Loucy (cell line): ENCODE data around the gene ANKRD13A.

Experiments
- H2AFZ ChIP-seq: fragments of 200-600 bp; sonication (generic); 2 replicates; pipeline ENCODE4 v1.6.0; 2016; ENCODE audit warnings: antibody characterized with exemption, mild to moderate bottlenecking, low read length, moderate library complexity
- H3F3A ChIP-seq: fragments of 200-600 bp; 2 replicates; pipeline ENCODE4 v1.6.0; 2016; ENCODE audit warnings: antibody characterized with exemption, low read depth, mild to moderate bottlenecking
- H3K27me3 ChIP-seq: fragments of 200-600 bp; sonication (generic); 2 replicates; pipeline ENCODE4 v1.6.1; 2014; ENCODE audit warnings: low read length, mild to moderate bottlenecking; ENCODE audit not compliant: insufficient read depth, poor library complexity, severe bottlenecking
- H3K36me3 ChIP-seq: fragments of 200-600 bp; sonication (generic); 2 replicates; pipeline ENCODE4 v1.6.1; 2016; ENCODE audit warnings: low read length; ENCODE audit not compliant: insufficient read depth
- H3K4me1 ChIP-seq: fragments of 200-600 bp; sonication (generic); 2 replicates; pipeline ENCODE4 v1.5.1; 2014; ENCODE audit warnings: low read length, mild to moderate bottlenecking; ENCODE audit not compliant: insufficient read depth, poor library complexity, severe bottlenecking
- H3K4me2 ChIP-seq: fragments of 200-600 bp; sonication (generic); 2 replicates; pipeline ENCODE4 v1.6.0; 2014; ENCODE audit warnings: antibody characterized with exemption, low read length, low read depth, mild to moderate bottlenecking; ENCODE audit not compliant: poor library complexity, severe bottlenecking
- H3K4me3 ChIP-seq: fragments of 200-600 bp; sonication (generic); 2 replicates; pipeline ENCODE4 v1.5.1; 2014; ENCODE audit warnings: low read length, mild to moderate bottlenecking, mixed read lengths; ENCODE audit not compliant: poor library complexity, severe bottlenecking
- H3K79me2 ChIP-seq: fragments of 200-600 bp; sonication (generic); 2 replicates; pipeline ENCODE4 v1.6.1; 2014; ENCODE audit warnings: low read length; ENCODE audit not compliant: insufficient read depth
- H3K9ac ChIP-seq: fragments of 200-600 bp; sonication (generic); 2 replicates; pipeline ENCODE4 v1.6.0; 2014; ENCODE audit warnings: mild to moderate bottlenecking, low read depth, low read length, moderate library complexity; ENCODE audit not compliant: poor library complexity, severe bottlenecking
- H3K9me2 ChIP-seq: fragments of 200-600 bp; sonication (generic); replicated peaks from 2 replicates; pipeline ENCODE4 v1.6.1; 2016; ENCODE audit warnings: low read depth, low read length, mixed read lengths
- H3K9me3 ChIP-seq: fragments of 200-600 bp; sonication (generic); 2 replicates; pipeline ENCODE4 v1.6.1; 2014; ENCODE audit warnings: mild to moderate bottlenecking, antibody characterized with exemption, low read length, low read depth; ENCODE audit not compliant: insufficient read depth
- H4K20me1 ChIP-seq: fragments of 200-600 bp; sonication (generic); 2 replicates; pipeline ENCODE4 v1.6.0; 2014; ENCODE audit warnings: antibody characterized with exemption, low read length, mild to moderate bottlenecking; ENCODE audit not compliant: insufficient read depth, poor library complexity, severe bottlenecking
- EZH2phosphoT487 ChIP-seq: fragments of 200-600 bp; IDR thresholded peaks from 2 replicates; pipeline ENCODE4 v1.6.1; 2018; ENCODE audit warnings: antibody characterized with exemption, mild to moderate bottlenecking, moderate library complexity, borderline replicate concordance
- TF ChIP-seq, protein P1 (sequence below): fragments of 200-600 bp; sonication (generic); conservative IDR thresholded peaks from 2 replicates; pipeline ENCODE4 v1.5.1; 2014; ENCODE audit warnings: mild to moderate bottlenecking, antibody characterized with exemption, low read length

Gene ANKRD13A

DNA sequence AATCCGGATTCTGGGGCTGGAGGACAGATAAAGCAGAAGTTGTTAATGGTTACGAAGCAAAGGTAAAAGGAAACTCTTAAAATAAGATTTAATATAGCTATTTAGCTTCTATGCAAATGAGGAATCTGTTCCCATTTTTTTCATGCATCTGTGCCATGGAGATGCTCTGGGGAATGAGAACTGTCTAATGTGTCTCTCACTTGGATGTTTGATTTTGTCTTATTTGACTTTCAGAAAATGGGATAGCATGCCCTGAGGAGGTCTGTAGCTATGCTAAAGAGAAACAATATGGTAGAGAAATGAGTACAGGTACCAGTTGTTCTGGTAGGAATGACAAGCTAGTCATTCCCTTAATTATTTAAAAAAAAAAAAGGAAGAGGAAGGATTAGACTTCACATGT is 24.8 kb downstream of the ANKRD13A start:
- no peaks in the 10 kb centered on the region for H4K20me1 ChIP-seq
- no peaks in the 10 kb centered on the region for H3K4me1 ChIP-seq
- no peaks in the 10 kb centered on the region for H3K27me3 ChIP-seq
- no peak overlapping the region for H3K9ac ChIP-seq
- H3K4me3 ChIP-seq: no peak overlapping the region
- H3K4me2 ChIP-seq: no peak overlapping the region
- no peaks in the 10 kb centered on the region for H3F3A ChIP-seq
- H3K9me3 ChIP-seq: no peaks in the 10 kb centered on the region
- no peak overlapping the region for H2AFZ ChIP-seq
- H3K79me2 ChIP-seq: no peaks in the 10 kb centered on the region
- TF ChIP-seq, protein P1, sequence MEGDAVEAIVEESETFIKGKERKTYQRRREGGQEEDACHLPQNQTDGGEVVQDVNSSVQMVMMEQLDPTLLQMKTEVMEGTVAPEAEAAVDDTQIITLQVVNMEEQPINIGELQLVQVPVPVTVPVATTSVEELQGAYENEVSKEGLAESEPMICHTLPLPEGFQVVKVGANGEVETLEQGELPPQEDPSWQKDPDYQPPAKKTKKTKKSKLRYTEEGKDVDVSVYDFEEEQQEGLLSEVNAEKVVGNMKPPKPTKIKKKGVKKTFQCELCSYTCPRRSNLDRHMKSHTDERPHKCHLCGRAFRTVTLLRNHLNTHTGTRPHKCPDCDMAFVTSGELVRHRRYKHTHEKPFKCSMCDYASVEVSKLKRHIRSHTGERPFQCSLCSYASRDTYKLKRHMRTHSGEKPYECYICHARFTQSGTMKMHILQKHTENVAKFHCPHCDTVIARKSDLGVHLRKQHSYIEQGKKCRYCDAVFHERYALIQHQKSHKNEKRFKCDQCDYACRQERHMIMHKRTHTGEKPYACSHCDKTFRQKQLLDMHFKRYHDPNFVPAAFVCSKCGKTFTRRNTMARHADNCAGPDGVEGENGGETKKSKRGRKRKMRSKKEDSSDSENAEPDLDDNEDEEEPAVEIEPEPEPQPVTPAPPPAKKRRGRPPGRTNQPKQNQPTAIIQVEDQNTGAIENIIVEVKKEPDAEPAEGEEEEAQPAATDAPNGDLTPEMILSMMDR: no peak
- TF ChIP-seq EZH2phosphoT487: no peak
- H3K36me3 ChIP-seq: peaks cover 83% of the 10 kb centered on the region; the same call in 1 of the 2 replicates
- H3K9me2 ChIP-seq: no peaks in the 10 kb centered on the region

DNA sequence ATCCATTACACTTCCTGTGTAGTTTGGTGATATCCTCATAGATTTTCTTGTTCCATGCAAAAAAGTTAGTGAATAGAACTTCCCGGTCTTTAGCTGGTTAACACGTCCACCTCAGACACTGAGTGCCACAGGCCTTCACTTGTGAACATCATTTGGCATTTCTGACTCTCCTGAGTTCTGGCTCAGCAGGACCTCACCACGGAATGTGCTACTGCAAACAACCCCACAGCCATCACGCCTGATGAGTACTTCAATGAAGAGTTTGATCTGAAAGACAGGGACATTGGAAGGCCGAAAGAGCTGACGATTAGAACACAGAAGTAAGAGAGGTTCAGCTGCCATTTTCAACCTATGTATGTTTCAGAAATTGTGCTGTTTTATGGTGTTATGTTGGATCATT is 29.1 kb downstream of the ANKRD13A start:
- no peaks in the 10 kb centered on the region for H3K79me2 ChIP-seq
- H3K36me3 ChIP-seq: peaks cover 74% of the 10 kb centered on the region; the same call in 1 of the 2 replicates
- no peak for TF ChIP-seq EZH2phosphoT487
- TF ChIP-seq, protein P1: no peak
- H3K4me2 ChIP-seq: no peak overlapping the region
- H3K4me3 ChIP-seq: no peak overlapping the region
- H3K27me3 ChIP-seq: no peaks in the 10 kb centered on the region
- H3K9ac ChIP-seq: no peak overlapping the region
- no peaks in the 10 kb centered on the region for H3K9me3 ChIP-seq
- no peak overlapping the region for H2AFZ ChIP-seq
- no peaks in the 10 kb centered on the region for H3F3A ChIP-seq
- no peaks in the 10 kb centered on the region for H3K9me2 ChIP-seq
- no peaks in the 10 kb centered on the region for H4K20me1 ChIP-seq
- no peaks in the 10 kb centered on the region for H3K4me1 ChIP-seq

DNA sequence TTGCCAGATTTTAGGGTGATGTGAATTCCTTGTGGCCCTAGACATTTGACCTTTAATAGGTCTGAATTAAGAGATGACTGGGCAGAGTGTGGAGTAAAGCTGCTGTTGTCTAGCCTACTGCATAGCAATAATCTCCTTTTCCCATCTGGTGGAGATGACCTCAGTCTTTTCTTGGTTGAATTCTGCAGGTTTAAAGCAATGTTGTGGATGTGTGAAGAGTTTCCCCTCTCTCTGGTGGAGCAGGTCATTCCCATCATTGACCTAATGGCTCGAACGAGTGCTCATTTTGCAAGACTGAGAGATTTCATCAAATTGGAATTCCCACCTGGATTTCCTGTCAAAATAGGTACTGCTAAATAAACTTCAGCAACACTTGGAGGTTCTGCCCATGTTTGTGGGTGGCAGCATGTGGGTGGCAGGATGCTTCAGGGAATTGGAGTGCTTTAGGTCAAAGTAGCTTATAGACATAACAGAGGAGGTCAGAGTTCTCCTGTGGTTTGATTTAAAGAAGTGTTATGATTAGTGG is 30.1 kb downstream of the ANKRD13A start:
- Histone ChIP-seq H4K20me1 (no peaks in the 10 kb centered on the region), H3K4me1 (no peaks in the 10 kb centered on the region), H3K36me3 (peaks cover 70% of the 10 kb centered on the region; the same call in 1 of the 2 replicates), H2AFZ (no peak overlapping the region), H3K9me2 (no peaks in the 10 kb centered on the region), H3K9ac (no peak overlapping the region), H3K9me3 (no peaks in the 10 kb centered on the region), H3K4me2 (no peak overlapping the region), H3K27me3 (no peaks in the 10 kb centered on the region), H3K79me2 (no peaks in the 10 kb centered on the region), H3K4me3 (no peak overlapping the region), H3F3A (no peaks in the 10 kb centered on the region)
- TF ChIP-seq, protein P1: no peak
- TF ChIP-seq EZH2phosphoT487: no peak
